Measurements from ENCODE around the gene FOXL3.
"Not testable (repeated sequence)": the region's sequence is repeated elsewhere in the genome, so short reads cannot be mapped to it uniquely, and the experiment has no call there.

FOXL3 gene

DNA sequence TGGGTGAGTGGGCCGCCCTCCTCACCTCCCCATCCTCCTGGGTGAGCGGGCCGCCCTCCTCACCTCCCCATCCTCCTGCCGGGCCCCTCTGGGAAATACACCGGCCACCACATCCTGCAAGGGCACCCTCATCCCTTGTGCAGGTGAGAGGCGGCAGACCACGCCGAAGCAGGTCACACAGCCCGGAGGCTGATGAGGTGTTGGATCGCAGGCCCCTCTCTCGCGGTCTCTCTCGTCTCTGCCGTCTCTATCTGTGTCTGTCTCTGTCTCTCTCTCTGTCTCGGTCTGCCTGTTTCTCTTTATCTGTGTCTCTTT is 30.8 kb upstream of the FOXL3 start:
- no peak for DNase-seq
- Mint-ChIP-seq H3K4me1 (ENCODE audit: low read depth in 2 of 2) (peaks cover 5 to 7% of the 10 kb centered on the region in 2 donors), H3K27ac (no peak overlapping the region), H3K36me3 (ENCODE audit: insufficient read depth) (peaks cover 8% of the 10 kb centered on the region), H3K4me3 (no peak overlapping the region), H3K9me3 (peaks cover 0 to 10% of the 10 kb centered on the region in 2 donors), H3K27me3 (peaks cover 0 to 9% of the 10 kb centered on the region in 2 donors)
- no peak for ATAC-seq (replicated peaks)

DNA sequence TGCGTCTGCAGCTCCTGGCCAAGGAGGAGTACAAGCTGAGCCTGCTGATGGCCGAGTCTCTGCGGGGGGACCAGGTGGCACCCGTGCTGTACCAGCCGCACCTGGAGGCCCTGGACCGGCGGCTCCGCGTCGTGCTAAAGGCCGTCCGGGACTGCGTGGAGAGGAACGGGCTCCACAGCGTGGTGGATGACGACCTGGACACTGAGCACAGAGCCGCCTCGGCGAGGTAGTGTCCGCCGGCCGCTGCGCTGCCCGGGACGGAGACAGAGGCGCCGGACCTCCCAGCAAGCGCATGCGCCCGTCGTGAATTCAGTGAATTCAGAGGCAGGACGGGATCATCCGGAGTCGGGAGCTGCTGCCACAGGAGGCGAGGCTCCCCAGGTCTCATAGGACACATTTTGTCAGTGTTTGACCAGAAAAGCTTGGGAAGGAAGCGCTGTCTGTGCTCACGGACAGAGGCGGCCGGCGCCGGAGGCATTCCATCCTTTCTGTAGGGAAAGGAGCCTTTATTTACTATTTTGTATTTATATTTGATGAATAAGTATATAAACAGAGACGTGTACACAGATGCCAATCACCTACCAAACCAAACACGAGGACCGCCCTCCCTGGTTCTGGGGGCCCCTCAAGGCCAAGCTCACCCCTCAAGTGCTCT is 30.1 kb upstream of the FOXL3 start:
- H3K27ac Mint-ChIP-seq, result no peak overlapping the region
- DNase-seq (no peak), ATAC-seq (replicated peaks) (no peak)
- H3K4me3 Mint-ChIP-seq, result no peak overlapping the region
- peaks cover 0 to 10% of the 10 kb centered on the region in 2 donors for H3K9me3 Mint-ChIP-seq
- peaks cover 12% of the 10 kb centered on the region for H3K36me3 Mint-ChIP-seq (ENCODE audit: insufficient read depth)
- peaks cover 5 to 7% of the 10 kb centered on the region in 2 donors for H3K4me1 Mint-ChIP-seq (ENCODE audit: low read depth in 2 of 2)
- H3K27me3 Mint-ChIP-seq, result peaks cover 0 to 6% of the 10 kb centered on the region in 2 donors

DNA sequence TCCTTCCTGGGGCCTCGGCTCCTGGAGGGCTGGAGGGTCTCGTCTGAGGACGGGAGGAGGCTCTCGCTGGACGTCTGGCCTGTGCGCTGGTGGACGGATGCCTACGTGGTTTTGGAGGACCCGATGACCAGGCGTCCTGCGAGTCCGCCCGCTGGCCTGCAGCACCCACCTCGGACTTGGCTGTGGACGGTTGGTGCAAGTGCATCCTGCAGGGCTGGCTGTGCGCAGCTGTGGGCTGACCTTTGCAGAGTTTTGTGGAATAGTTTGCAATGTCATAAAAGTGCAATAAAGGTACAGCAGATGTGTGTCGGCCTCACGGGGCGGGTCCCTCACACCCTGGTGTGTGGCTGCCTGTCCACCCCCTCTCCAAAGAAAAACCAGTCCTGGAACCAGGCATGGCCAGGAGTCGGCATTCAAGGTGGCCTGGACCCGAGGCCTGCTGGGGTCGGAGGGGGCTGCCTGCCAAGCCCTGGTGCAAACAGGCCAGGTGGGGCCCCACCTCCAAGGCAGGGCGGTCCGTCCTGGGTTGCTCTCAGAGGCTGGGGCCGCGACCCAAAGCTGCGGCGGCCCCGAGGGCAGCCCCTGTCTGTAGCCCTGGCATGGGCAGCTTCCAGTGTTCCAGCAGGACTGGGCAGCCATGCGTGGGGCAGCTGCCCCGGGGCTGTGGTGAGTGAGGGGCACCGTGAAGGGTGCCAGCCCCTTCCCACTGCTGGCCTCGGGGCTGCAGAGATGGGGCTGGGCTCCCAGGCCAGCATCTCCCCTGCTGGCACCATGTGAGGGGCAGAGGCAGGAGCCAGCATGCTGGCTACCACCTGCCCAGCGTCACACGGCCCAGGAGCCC is 29.3 kb upstream of the FOXL3 start:
- peaks cover 15% of the 10 kb centered on the region for H3K36me3 Mint-ChIP-seq (ENCODE audit: insufficient read depth)
- DNase-seq (no peak), ATAC-seq (replicated peaks) (no peak)
- H3K9me3 Mint-ChIP-seq, result peaks cover 0 to 10% of the 10 kb centered on the region in 2 donors
- peaks cover 5 to 7% of the 10 kb centered on the region in 2 donors for H3K4me1 Mint-ChIP-seq (ENCODE audit: low read depth in 2 of 2)
- no peaks in the 10 kb centered on the region for H3K27me3 Mint-ChIP-seq
- no peak overlapping the region for H3K4me3 Mint-ChIP-seq
- H3K27ac Mint-ChIP-seq, result no peak overlapping the region

DNA sequence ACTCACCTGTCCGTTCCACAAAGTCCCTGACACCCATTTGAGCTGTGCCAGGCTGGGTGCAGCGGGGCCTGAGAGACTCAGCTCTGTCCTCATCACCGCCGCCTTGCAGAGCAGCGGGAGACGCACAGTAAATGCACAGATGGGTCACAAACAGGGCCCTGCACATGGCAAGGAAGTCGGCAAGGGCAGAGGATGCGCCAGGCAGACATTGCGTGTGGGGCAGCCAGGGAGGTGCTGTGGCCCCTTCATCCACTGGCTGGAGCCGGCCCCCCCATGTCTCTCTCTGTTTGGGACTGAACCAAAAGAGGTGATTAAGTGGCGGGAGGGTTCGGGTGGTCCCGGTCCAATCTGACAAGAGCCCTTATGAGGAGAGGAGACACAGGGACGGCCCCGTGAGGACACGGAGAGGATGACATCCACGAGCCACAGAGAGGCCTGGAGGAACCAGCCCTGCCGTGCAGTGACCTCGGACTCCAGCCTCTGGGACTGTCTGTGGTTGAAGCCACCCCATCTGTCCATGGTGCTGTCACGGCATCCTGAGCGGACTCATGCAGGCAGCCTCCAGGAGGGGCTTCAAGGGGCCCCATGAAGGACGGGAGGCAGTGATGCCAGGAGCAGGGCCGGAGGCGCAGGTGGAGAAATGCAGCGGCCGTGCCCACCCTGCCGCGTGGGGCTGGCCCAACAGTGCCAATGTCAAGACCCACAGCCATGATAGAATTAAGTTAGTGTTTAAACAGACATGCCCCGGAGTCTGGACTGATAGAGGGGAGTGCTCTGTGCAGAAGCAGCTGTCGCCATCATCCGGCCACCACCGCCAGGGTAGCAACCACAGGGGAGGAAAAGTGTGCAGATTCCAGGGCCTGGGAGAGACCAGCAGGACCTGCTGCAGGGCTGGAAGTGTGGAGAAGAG is 28.4 kb upstream of the FOXL3 start:
- Mint-ChIP-seq H3K27ac (peak overlapping the region in 1 of 2 donors; percentile 57), H3K9me3 (peaks cover 0 to 10% of the 10 kb centered on the region in 2 donors), H3K27me3 (no peaks in the 10 kb centered on the region), H3K4me3 (peak overlapping the region in 1 of 2 donors; percentile 31), H3K4me1 (ENCODE audit: low read depth in 2 of 2) (peaks cover 5 to 7% of the 10 kb centered on the region in 2 donors), H3K36me3 (ENCODE audit: insufficient read depth) (peaks cover 15% of the 10 kb centered on the region)
- ATAC-seq (replicated peaks) (no peak), DNase-seq (no peak)

DNA sequence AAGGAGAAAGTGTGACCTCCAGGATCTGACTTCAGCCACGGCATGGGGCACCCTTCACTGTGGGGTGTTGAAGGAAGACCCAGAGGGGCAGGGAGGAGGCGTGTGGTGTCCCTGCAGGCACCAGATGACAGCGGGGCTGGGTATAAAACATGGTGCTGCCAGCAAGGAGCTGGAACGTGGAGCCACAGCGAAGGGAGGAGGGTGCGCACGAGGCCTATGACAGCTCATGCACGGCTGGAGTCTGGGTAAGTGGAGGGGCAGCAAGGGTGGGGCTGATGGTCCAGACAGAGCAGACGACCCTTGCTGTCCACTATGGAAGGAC is 27.8 kb upstream of the FOXL3 start:
- peaks cover 0 to 10% of the 10 kb centered on the region in 2 donors for H3K9me3 Mint-ChIP-seq
- DNase-seq (no peak), ATAC-seq (replicated peaks) (no peak)
- peak overlapping the region; percentile 31 to 37 for H3K4me3 Mint-ChIP-seq
- H3K27me3 Mint-ChIP-seq, result no peaks in the 10 kb centered on the region
- peak overlapping the region in 1 of 2 donors; percentile 57 for H3K27ac Mint-ChIP-seq
- peaks cover 15% of the 10 kb centered on the region for H3K36me3 Mint-ChIP-seq (ENCODE audit: insufficient read depth)
- peaks cover 5 to 7% of the 10 kb centered on the region in 2 donors for H3K4me1 Mint-ChIP-seq (ENCODE audit: low read depth in 2 of 2)

DNA sequence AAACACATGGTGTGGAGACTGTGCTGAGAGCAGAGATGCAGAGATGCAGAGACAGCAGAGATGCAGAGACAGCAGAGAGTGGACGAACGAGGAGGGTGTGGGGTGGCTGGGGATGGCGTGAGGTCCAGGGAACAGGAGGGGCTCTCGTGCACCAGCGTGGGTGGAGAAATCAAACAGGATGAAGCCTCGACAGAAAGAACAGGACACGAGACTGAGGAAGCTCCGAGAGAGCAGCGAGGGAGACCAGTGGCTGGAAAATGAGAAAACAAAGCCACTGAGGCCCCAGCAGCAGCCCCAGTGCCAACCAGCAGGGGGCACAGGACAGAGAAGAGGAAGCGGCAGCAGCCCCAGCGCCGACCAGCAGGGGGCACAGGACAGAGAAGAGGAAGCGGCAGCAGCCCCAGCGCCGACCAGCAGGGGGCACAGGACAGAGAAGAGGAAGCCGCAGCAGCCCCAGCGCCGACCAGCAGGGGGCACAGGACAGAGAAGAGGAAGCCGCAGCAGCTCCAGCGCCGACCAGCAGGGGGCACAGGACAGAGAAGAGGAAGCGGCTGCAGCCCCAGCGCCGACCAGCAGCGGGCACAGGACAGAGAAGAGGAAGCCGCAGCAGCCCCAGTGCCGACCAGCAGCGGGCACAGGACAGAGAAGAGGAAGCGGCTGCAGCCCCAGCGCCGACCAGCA is 27.2 kb upstream of the FOXL3 start:
- H3K27ac Mint-ChIP-seq, result peak overlapping the region in 1 of 2 donors; percentile 57
- H3K4me1 Mint-ChIP-seq (ENCODE audit: low read depth in 2 of 2); DNase-seq; H3K27me3 Mint-ChIP-seq; H3K9me3 Mint-ChIP-seq; ATAC-seq (replicated peaks): not testable (repeated sequence)
- H3K36me3 Mint-ChIP-seq (ENCODE audit: insufficient read depth), result peaks cover 15% of the 10 kb centered on the region
- H3K4me3 Mint-ChIP-seq, result peak overlapping the region; percentile 31 to 37

DNA sequence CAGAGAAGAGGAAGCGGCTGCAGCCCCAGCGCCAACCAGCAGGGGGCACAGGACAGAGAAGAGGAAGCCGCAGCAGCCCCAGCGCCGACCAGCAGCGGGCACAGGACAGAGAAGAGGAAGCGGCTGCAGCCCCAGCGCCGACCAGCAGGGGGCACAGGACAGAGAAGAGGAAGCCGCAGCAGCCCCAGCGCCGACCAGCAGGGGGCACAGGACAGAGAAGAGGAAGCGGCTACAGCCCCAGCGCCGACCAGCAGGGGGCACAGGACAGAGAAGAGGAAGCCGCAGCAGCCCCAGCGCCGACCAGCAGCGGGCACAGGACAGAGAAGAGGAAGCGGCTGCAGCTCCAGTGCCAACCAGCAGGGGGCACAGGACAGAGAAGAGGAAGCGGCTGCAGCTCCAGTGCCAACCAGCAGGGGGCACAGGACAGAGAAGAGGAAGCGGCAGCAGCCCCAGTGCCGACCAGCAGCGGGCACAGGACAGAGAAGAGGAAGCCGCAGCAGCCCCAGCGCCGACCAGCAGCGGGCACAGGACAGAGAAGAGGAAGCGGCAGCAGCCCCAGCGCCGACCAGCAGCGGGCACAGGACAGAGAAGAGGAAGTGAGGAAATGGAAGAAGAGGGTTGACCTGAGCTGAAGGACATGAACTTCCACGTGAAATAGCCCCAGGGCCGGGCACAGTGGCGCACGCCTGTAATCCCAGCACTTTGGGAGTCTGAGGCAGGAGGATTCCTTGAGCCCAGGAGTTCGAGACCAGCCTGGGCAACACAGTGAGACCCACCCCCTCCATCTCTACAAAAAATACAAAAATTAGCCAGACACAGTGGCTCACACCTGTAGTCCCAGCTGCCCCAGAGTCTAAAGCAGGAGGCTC is 26.3 kb upstream of the FOXL3 start:
- H3K27me3 Mint-ChIP-seq; H3K9me3 Mint-ChIP-seq; H3K4me3 Mint-ChIP-seq; H3K4me1 Mint-ChIP-seq (ENCODE audit: low read depth in 2 of 2): not testable (repeated sequence)
- ATAC-seq (replicated peaks) (peak; percentile 31), DNase-seq (peak; percentile 44 to 75 (median 49))
- Mint-ChIP-seq H3K27ac (peak overlapping the region in 1 of 2 donors; percentile 67), H3K36me3 (ENCODE audit: insufficient read depth) (peaks cover 15% of the 10 kb centered on the region)

DNA sequence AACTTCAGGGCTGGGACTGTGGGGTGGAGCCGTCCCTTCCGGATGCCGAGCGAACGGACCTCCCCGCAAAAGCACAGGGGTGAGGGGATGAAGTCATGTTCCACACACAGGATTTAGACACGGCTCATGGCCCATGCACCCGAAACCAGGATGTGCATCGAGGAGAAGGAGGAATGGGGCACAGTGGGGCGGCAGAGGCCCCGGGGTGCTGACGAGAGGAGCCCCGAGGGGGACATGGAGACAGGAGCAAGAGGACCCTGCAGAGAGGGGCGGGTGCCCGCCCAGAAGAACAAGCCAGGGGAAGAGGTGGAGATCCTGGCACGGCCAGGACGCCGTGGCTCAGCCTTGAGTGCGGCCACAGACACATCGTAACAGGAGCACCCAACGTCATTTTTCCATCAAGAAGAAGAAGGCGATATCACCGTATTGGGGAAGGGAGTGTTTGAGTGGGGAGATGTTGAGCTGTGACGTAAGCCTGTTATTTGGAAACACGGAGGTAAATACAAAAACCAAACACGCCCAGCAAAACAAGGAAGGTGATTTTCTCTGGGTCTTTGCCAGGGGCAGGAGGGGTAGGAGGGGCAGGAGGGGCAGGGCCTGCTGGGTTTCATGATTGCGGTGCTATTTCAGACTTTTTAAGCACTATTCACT is 25.3 kb upstream of the FOXL3 start:
- peaks cover 0 to 10% of the 10 kb centered on the region in 2 donors for H3K9me3 Mint-ChIP-seq
- H3K4me3 Mint-ChIP-seq, result no peak overlapping the region
- no peak overlapping the region for H3K27ac Mint-ChIP-seq
- ATAC-seq (replicated peaks) (peak; percentile 22), DNase-seq (no peak)
- peaks cover 15% of the 10 kb centered on the region for H3K36me3 Mint-ChIP-seq (ENCODE audit: insufficient read depth)
- H3K27me3 Mint-ChIP-seq, result no peaks in the 10 kb centered on the region
- peaks cover 5 to 7% of the 10 kb centered on the region in 2 donors for H3K4me1 Mint-ChIP-seq (ENCODE audit: low read depth in 2 of 2)

DNA sequence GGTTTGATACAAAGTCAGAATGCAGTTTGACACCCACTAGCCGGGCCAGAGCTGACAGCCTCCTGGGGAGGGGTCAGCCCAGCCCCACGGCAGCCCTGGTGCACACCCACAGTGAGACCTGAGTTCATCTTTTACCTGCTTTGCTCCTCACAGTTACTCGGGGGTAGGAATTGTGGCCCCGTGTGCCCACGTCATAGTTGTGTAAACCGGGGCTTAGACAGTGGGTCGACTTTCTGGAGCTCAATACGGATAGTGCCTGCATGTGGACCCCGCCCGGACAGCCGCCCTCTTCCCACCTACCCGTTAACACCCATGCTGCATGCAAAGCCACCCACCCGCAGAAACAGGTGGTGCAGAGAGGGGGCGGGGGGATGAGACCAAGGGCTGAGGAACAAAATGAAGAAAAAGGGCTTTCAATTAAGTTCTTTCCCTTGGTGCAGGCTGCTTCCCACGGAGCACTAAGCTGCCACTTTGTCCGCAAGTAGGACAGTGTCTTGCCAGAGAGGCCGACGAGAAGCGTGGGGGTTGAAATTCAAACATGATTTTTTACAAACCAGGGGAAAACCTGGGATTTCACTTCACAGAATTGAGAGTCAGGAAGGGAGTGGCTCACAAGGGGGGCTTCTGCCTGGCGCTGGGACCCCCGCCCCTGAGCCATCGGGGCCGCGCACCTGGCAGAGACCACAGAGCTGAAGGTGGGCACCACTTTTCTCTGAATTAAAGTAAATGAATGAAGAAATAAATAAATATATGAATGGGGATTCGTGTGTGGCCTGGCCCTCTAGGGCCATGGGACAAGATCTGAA is 24.6 kb upstream of the FOXL3 start:
- Mint-ChIP-seq H3K4me1 (ENCODE audit: low read depth in 2 of 2) (peaks cover 5 to 7% of the 10 kb centered on the region in 2 donors), H3K27ac (no peak overlapping the region), H3K36me3 (ENCODE audit: insufficient read depth) (peaks cover 15% of the 10 kb centered on the region), H3K27me3 (no peaks in the 10 kb centered on the region), H3K9me3 (peaks cover 0 to 10% of the 10 kb centered on the region in 2 donors), H3K4me3 (no peak overlapping the region)
- DNase-seq (no peak), ATAC-seq (replicated peaks) (no peak)

DNA sequence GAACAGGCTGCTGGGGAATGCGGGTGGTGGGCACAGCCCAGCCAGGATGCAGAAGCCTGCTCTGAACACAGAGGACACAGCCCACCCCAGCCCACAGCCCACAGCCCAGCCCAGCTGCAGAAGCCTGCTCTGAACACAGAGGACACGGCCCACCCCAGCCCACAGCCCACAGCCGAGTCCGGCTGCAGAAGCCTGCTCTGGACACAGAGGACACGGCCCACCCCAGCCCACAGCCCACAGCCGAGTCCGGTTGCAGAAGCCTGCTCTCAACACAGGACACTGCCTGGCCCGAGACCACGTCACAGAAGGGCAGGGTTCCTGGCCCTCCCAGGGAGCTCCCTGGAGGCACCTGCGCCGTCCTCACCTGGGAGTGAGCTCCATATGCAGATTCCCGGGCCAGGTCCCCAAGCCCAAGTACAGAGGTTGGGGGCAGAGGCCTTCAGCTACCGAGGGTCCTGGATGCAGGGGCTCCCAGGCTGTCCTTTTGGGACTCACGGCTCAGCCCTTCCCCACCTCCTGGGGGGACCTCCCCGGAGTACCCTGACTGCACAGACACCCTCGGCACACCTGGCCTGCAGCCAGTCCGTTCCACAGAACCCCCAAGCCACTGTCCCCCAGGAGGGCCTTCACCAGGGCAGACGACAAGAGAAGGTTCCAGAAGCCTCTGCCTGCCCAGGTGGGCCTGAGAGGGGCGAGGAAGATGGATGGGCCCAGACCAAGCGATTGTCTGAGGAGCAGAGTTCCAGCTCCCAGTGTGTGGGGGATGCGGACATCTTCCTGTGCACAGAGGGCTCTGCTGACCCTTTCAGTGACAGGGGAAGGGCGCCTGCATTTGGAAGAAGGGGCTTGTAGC is 23.7 kb upstream of the FOXL3 start:
- ATAC-seq (replicated peaks) (no peak), DNase-seq (no peak)
- H3K4me1 Mint-ChIP-seq (ENCODE audit: low read depth in 2 of 2), result peaks cover 5 to 7% of the 10 kb centered on the region in 2 donors
- H3K4me3 Mint-ChIP-seq, result no peak overlapping the region
- no peaks in the 10 kb centered on the region for H3K27me3 Mint-ChIP-seq
- peaks cover 0 to 10% of the 10 kb centered on the region in 2 donors for H3K9me3 Mint-ChIP-seq
- no peak overlapping the region for H3K27ac Mint-ChIP-seq
- H3K36me3 Mint-ChIP-seq (ENCODE audit: insufficient read depth), result peaks cover 15% of the 10 kb centered on the region

Data from effector memory CD8-positive, alpha-beta T cell (primary cell).